ENCODE results near the gene CAV1. TPM values are rescaled to one million over a fixed set of nuclear protein-coding genes. Genes with fewer than 3 reads are reported as not detected.

Gene CAV1
- total and polyA plus RNA-seq, 12 donors: 93.0 to 364 (median 274) TPM

DNA sequence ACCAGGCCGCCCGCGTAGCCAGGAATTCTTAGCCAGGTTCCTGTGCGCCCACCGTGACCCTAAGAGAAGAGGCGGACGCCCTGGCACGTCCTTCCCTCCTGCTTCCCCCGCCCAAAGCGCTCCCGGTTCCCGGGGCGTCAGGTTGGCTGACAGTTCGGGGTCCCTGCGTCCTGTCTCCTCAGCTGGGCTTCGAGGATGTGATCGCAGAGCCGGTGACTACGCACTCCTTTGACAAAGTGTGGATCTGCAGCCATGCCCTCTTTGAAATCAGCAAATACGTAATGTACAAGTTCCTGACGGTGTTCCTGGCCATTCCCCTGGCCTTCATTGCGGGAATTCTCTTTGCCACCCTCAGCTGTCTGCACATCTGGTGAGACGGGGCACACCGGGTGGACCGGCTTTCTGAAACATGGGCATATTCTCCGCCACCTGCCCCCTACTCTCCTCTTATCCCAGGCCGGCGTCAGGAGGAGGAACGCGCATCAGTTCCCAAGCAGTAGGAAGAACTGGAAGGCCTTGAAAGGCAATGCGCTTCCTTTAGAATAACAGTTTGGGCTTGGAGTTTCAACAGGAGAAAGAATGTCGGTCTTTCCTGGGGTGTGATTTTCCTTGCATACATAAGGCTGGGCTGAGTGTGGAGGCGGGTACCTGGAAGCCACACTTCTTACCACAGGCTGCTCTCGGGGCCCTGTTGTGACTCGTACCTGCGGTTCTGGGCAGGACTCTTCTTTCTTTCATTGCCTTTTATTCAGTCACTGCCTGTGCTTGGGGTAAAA, 24.6 kb upstream of the CAV1 start:
- peak; percentile 42 to 49 for DNase-seq
- Histone ChIP-seq H3K4me3 (peak overlapping the region; percentile 66 to 96 (median 84)), H3K27me3 (peaks cover 0 to 32% (median 0%) of the 10 kb centered on the region in 7 donors), H3K4me1 (peaks cover 0 to 57% (median 33%) of the 10 kb centered on the region in 9 donors), H3K27ac (peak overlapping the region; percentile 92 to 100 (median 99)), H3K36me3 (peaks cover 0 to 13% (median 0%) of the 10 kb centered on the region in 9 donors), H3K9me3 (peaks cover 0 to 6% (median 0%) of the 10 kb centered on the region in 11 donors)
- intact Hi-C loops (cut with DNase I): loop anchor here in 4 of 10 donors (2.0 to 5.0 kb wide), 5 partner anchors 25 to 148 kb away; partner anchors contain the start of gene CAV1 (in 4 of the 4)
- TF ChIP-seq, protein P1, sequence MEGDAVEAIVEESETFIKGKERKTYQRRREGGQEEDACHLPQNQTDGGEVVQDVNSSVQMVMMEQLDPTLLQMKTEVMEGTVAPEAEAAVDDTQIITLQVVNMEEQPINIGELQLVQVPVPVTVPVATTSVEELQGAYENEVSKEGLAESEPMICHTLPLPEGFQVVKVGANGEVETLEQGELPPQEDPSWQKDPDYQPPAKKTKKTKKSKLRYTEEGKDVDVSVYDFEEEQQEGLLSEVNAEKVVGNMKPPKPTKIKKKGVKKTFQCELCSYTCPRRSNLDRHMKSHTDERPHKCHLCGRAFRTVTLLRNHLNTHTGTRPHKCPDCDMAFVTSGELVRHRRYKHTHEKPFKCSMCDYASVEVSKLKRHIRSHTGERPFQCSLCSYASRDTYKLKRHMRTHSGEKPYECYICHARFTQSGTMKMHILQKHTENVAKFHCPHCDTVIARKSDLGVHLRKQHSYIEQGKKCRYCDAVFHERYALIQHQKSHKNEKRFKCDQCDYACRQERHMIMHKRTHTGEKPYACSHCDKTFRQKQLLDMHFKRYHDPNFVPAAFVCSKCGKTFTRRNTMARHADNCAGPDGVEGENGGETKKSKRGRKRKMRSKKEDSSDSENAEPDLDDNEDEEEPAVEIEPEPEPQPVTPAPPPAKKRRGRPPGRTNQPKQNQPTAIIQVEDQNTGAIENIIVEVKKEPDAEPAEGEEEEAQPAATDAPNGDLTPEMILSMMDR (IDR thresholded peaks at IDR 0.05): no peak
- peak; percentile 24 to 67 (median 57) for ATAC-seq
- 2% methylated on average over 36 of the region's 36 CpGs for WGBS, 2 donors

DNA sequence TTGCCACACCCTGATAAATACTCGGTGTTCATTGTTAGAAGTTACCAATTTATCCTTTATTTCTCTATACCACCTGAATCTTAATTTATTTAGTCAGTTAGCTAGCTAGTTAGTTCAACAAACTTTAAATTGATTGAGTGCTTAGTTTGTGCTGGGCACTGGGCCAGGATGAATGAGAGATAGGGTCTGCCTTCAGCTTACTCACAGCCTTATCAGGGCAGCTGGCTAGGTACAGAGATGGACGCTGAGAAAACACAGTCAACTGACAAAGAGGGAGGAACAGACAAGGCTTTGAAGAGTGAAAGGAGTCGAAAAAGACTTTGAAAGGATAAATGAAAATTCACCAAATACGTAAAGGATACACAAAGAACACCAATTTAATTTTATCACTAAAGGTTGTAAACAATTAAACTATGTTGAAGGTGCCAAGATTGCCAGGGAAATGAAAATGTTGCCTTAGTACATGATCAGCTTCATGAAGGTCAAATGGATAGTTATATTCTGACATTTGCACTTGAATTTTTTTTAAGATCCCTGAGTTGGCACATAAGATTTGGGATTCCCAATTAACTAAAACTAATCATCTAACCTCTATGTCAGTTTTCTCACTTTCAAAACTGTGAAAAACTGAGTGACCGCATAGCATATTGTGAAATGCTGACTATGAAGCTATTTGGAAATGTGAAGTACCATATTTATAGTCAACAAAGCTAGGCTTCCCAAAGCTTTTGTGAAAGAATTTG, 23.2 kb upstream of the CAV1 start:
- Histone ChIP-seq H3K9me3 (peaks cover 0 to 6% (median 0%) of the 10 kb centered on the region in 11 donors), H3K4me3 (peak overlapping the region; percentile 66 to 96 (median 84)), H3K4me1 (peaks cover 0 to 67% (median 44%) of the 10 kb centered on the region in 9 donors), H3K27me3 (peaks cover 0 to 32% (median 0%) of the 10 kb centered on the region in 7 donors), H3K36me3 (peaks cover 0 to 26% (median 10%) of the 10 kb centered on the region in 9 donors), H3K27ac (peak overlapping the region; percentile 92 to 100 (median 99))
- TF ChIP-seq, protein P1 (IDR thresholded peaks at IDR 0.05): no peak
- ATAC-seq (peak in 5 of 8 donors; percentile 21 to 60 (median 38)), DNase-seq (peak in 1 of 2 donors; percentile 45)
- WGBS, 2 donors: 31 to 39% methylated on average over 5 of the region's 5 CpGs
- intact Hi-C loops (cut with DNase I): loop anchor here in 4 of 10 donors (2.0 to 5.0 kb wide), 5 partner anchors 23 to 149 kb away; partner anchors contain the start of gene CAV1 (in 4 of the 4)

DNA sequence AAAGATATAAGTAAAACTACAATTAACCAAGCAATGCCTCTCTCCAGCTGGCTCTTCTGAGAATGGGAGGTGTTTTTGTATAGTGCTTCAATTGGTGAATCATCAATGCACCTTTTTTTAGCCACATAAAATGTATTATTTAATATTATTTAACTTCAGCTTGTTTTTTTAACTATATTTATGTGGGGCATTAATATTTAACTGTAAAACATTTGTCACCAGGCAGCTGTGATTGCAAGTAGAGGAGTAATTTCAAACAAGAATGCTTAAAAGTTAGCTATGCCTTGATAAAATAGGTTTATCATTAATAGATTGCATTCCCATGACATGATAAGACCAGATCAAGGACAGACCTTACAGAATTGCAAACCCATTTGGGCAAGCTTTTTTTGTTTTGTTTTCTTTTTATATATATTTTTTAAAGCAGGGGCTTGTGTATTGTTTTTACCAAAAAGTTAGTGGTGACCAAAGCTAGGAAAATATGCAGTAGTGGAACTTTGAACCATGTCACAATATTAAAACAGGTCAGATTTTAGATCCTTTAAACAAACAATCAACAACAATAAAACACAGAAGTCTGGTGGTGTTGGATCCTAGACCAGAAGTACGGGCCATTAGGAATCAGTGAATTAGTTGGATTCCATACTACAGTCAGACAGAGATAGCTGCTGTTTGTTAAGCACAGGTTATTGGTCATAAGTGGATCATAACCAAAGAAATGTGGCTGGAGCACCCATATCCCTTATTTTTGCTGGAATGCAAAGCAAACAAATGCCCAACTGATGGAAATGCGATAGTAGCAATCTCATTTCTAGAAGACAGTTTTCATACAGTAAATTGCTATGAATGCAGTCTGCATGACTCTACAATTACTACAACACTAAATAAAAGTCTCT, 22.4 kb upstream of the CAV1 start:
- H3K27ac ChIP-seq: peak overlapping the region; percentile 92 to 100 (median 99)
- H3K36me3 ChIP-seq: peaks cover 0 to 34% (median 19%) of the 10 kb centered on the region in 9 donors
- no peak for DNase-seq
- peaks cover 0 to 73% (median 50%) of the 10 kb centered on the region in 9 donors for H3K4me1 ChIP-seq
- H3K9me3 ChIP-seq: no peaks in the 10 kb centered on the region
- H3K27me3 ChIP-seq: peaks cover 0 to 32% (median 0%) of the 10 kb centered on the region in 7 donors
- intact Hi-C loops (cut with DNase I): loop anchor here in 3 of 10 donors (5.0 kb wide), 3 partner anchors 55 to 150 kb away; no protein-coding TSS in a partner anchor
- H3K4me3 ChIP-seq: peak overlapping the region in 9 of 10 donors; percentile 66 to 96 (median 89)
- WGBS, 2 donors: 60 to 65% methylated on average over 2 of the region's 2 CpGs
- no peak for ATAC-seq
- TF ChIP-seq, protein P1 (IDR thresholded peaks at IDR 0.05): no peak
